Fibroblast of lung (primary cell): ENCODE data around the gene KIF1C.

Experiments
- EZH2 ChIP-seq: IDR thresholded peaks from 2 replicates; pipeline ENCODE4 v1.5.1; 2012; ENCODE audit warnings: low read length, control low read depth, mild to moderate bottlenecking; ENCODE audit errors: missing control alignments
- TF ChIP-seq, protein P1 (sequence below), 2 donors: IDR thresholded peaks in 1 of 2; conservative IDR thresholded peaks in 1 of 2; 1 replicate in 1 of 2; 2 replicates in 1 of 2; pipeline ENCODE4 v1.5.1; 2011 to 2012; ENCODE audit warnings: low read length in 2 of 2, control low read depth in 1 of 2, inconsistent platforms in 1 of 2, low read depth in 1 of 2, mild to moderate bottlenecking in 1 of 2

DNA sequence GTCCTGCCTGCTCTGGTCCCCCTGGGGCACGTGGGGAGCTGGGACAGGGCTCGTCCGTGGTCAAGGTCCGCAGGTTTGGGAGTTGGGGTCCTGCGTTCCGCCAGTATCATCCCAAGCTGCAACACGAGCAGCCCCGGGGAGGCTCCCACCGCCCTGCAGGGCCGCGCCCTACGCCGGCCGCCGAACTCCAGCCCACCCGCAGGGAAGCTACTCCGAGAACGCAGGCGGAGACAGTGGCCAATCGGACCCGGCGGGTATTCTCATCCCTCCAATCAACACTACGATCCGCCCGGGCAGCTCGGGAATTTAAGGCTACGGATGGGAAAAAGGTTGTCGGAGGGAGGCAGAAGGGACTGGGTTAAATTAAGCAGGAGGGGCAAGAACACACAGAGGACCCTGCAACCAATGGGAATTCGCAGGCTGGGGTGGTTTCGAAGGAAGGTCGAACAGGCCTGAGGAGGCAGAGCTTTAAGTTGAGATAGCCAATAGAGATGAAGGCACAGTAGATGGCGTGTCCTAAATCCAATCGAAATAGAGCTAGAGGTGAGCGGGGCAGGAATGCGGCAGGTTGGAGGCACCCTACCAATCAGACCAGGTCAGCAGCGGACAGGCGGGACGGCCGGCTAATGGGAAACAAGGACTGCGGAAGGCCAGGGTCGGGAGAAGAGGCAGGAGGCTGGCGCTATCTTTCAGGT lies 30.8 kb upstream of the KIF1C start:
- TF ChIP-seq, protein P1, sequence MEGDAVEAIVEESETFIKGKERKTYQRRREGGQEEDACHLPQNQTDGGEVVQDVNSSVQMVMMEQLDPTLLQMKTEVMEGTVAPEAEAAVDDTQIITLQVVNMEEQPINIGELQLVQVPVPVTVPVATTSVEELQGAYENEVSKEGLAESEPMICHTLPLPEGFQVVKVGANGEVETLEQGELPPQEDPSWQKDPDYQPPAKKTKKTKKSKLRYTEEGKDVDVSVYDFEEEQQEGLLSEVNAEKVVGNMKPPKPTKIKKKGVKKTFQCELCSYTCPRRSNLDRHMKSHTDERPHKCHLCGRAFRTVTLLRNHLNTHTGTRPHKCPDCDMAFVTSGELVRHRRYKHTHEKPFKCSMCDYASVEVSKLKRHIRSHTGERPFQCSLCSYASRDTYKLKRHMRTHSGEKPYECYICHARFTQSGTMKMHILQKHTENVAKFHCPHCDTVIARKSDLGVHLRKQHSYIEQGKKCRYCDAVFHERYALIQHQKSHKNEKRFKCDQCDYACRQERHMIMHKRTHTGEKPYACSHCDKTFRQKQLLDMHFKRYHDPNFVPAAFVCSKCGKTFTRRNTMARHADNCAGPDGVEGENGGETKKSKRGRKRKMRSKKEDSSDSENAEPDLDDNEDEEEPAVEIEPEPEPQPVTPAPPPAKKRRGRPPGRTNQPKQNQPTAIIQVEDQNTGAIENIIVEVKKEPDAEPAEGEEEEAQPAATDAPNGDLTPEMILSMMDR (conservative IDR thresholded peaks at IDR 0.05 in 1 of 2, IDR thresholded peaks at IDR 0.05 in 1 of 2; ENCODE audit: low read depth in 1 of 2, low read length in 2 of 2) = no peak
- TF ChIP-seq EZH2 = no peak
